Calu3 (cell line): ENCODE results near the gene PCSK4. TPM values are rescaled to one million over a fixed set of nuclear protein-coding genes. Genes with fewer than 3 reads are reported as not detected.

ENCODE experiments used
- BruUV-seq: library from RNA; stranded (reverse); fragments of 400-500 nt; replicated peaks from 2 replicates; lab custom pipeline; 2021; lab: Mats Ljungman, UMichigan
- CTCF ChIA-PET: fragments of 300-600 bp; sonication (Branson Sonifier 250); formaldehyde crosslinking; loops from one replicate; lab custom pipeline; 2022; ENCODE audit warnings: antibody characterized with exemption; lab: Charles Lee
- DNase-seq: peaks from one replicate; pipeline ENCODE4 v3.0.0; 2022
- H3K27ac Mint-ChIP-seq: one replicate; pipeline ENCODE4 v1.8.0; 2022; ENCODE audit warnings: mixed read lengths; ENCODE audit not compliant: unreplicated experiment
- H3K27me3 Mint-ChIP-seq: one replicate; pipeline ENCODE4 v1.8.0; 2022; ENCODE audit warnings: mixed read lengths; ENCODE audit not compliant: unreplicated experiment
- H3K36me3 Mint-ChIP-seq: one replicate; pipeline ENCODE4 v1.8.0; 2022; ENCODE audit warnings: mild to moderate bottlenecking, moderate library complexity, mixed read lengths; ENCODE audit not compliant: insufficient read depth, unreplicated experiment
- H3K4me1 Mint-ChIP-seq: one replicate; pipeline ENCODE4 v1.8.0; 2022; ENCODE audit warnings: mild to moderate bottlenecking, low read depth, mixed read lengths; ENCODE audit not compliant: unreplicated experiment
- H3K4me3 Mint-ChIP-seq: one replicate; pipeline ENCODE4 v1.8.0; 2022; ENCODE audit warnings: mild to moderate bottlenecking, low read depth, moderate library complexity, mixed read lengths; ENCODE audit not compliant: unreplicated experiment
- H3K9me3 Mint-ChIP-seq: one replicate; pipeline ENCODE4 v1.8.0; 2022; ENCODE audit warnings: low read depth, mixed read lengths; ENCODE audit not compliant: unreplicated experiment
- intact Hi-C: fragments of 100-400 bp; cut with micrococcal nuclease; formaldehyde crosslinking; loops from one replicate; pipeline ENCODE4 v1.10.0; 2022; ENCODE audit not compliant: unreplicated experiment
- total RNA-seq: library from RNA; stranded (reverse); gene quantifications from 2 replicates; pipeline ENCODE4 v1.2.3, GENCODE V29; 2022
- TF ChIP-seq, protein P1 (sequence below): fragments of 200-600 bp; IDR thresholded peaks from one replicate; pipeline ENCODE4 v1.8.0; 2022; ENCODE audit warnings: antibody characterized with exemption; ENCODE audit not compliant: unreplicated experiment

Gene PCSK4
- total RNA-seq, 1 experiment from 2014 or later = 5.5 TPM

DNA sequence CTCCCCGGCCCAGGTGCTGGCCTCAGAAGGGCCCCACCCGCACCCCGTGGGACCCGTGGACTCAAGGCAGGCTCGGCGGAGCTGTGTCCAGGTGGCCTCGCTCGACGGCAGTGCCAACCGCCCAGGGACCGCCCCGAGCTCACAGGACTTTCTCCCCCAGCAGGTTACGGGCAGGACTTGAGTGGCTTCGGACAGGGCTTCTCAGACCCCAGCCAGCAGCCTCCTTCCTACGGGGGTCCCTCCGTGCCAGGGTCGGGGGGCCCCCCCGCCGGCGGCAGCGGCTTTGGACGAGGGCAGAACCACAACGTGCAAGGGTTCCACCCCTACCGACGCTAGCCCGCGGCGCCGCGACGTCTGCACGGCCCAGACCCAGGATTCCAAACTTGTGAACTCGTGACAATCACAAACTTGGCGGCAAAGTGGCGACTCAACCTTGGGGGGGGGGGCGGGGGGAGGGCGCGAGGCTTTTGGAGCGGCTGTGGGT lies 55.5 kb downstream of the PCSK4 start:
- Mint-ChIP-seq H3K36me3 (peaks cover 34% of the 10 kb centered on the region), H3K9me3 (no peaks in the 10 kb centered on the region), H3K4me3 (no peak overlapping the region), H3K27ac (no peak overlapping the region), H3K4me1 (no peaks in the 10 kb centered on the region), H3K27me3 (no peaks in the 10 kb centered on the region)
- TF ChIP-seq, protein P1, sequence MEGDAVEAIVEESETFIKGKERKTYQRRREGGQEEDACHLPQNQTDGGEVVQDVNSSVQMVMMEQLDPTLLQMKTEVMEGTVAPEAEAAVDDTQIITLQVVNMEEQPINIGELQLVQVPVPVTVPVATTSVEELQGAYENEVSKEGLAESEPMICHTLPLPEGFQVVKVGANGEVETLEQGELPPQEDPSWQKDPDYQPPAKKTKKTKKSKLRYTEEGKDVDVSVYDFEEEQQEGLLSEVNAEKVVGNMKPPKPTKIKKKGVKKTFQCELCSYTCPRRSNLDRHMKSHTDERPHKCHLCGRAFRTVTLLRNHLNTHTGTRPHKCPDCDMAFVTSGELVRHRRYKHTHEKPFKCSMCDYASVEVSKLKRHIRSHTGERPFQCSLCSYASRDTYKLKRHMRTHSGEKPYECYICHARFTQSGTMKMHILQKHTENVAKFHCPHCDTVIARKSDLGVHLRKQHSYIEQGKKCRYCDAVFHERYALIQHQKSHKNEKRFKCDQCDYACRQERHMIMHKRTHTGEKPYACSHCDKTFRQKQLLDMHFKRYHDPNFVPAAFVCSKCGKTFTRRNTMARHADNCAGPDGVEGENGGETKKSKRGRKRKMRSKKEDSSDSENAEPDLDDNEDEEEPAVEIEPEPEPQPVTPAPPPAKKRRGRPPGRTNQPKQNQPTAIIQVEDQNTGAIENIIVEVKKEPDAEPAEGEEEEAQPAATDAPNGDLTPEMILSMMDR = no peak
- no peak for DNase-seq
- intact Hi-C loops = no loop called here
- CTCF ChIA-PET = no interaction called here
- no TSS peak for BruUV-seq

DNA sequence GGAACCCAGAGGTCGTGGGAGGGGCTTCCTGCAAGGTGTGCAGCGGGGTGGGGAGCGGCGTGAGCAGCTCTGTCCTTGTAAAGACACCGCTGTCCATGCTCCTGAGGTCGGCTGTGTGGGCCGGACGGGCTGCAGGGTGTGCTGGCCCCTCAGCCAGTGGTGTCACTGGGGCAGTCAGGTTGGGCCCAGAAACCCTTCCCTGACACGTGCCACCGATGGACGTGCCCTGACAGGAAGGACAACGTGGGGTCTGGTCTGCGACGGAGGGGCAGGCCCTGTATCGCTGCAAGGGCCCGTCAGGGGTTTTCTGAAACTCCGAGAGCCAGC lies 56.1 kb downstream of the PCSK4 start:
- BruUV-seq = no TSS peak
- H3K4me3 Mint-ChIP-seq = no peak overlapping the region
- peaks cover 28% of the 10 kb centered on the region for H3K36me3 Mint-ChIP-seq

DNA sequence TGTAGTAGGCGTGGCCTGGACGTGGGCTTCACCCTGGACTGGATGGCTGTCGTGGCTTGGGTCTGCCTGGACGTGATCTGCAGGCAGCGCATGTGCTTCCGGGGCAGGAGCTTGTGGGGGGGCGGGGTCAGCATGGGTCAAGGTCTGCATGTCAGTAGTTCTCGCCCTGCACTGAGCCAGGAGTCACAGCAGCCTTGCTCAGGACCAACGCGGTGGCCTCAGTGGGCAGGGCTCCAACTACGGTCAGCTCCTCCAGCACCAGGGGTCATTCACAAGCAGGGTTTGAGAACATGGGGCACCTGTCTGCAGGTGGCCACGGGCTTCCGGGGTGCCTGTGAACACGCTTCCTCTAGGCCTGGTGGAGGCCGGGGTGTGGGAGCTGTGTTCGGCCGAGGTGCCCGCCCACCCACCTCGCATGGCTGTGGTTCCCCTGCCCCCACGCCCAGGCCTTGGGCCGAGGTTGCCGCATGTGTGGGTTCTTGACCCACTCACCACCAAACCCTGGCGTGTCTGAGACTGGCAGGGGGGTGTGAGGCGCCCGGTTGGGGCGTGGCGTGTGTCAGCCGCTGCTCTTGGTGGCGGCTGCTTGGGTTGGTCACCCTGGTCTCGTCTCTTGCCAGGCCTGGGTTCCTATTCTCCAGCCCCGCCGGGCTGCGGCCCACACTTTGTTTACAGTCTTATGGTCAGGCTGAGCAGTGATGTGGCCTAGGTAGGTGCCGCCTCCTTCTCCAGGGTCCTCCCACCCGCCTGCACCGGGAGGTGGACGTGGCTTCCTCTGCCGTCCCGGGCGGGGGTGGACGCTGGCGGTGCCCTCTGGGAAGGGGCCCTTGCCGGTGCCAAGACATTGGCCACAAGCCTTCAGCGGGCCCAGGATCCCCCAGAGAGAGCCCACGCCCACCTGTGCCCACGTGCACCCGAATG lies 56.8 kb downstream of the PCSK4 start:
- no peak for DNase-seq
- Mint-ChIP-seq H3K27ac (no peak overlapping the region), H3K4me3 (no peak overlapping the region), H3K4me1 (no peaks in the 10 kb centered on the region), H3K9me3 (no peaks in the 10 kb centered on the region), H3K27me3 (no peaks in the 10 kb centered on the region), H3K36me3 (peaks cover 21% of the 10 kb centered on the region)
- intact Hi-C loops = no loop called here
- no TSS peak for BruUV-seq
- CTCF ChIA-PET = no interaction called here
- TF ChIP-seq, protein P1 = no peak

More for the DNA sequence above, 56.1 kb downstream of the PCSK4 start:
- no peak for DNase-seq
- Mint-ChIP-seq H3K9me3 (no peaks in the 10 kb centered on the region), H3K4me1 (no peaks in the 10 kb centered on the region), H3K27me3 (no peaks in the 10 kb centered on the region), H3K27ac (no peak overlapping the region)
- CTCF ChIA-PET = no interaction called here
- intact Hi-C loops = no loop called here
- TF ChIP-seq, protein P1 = no peak

DNA sequence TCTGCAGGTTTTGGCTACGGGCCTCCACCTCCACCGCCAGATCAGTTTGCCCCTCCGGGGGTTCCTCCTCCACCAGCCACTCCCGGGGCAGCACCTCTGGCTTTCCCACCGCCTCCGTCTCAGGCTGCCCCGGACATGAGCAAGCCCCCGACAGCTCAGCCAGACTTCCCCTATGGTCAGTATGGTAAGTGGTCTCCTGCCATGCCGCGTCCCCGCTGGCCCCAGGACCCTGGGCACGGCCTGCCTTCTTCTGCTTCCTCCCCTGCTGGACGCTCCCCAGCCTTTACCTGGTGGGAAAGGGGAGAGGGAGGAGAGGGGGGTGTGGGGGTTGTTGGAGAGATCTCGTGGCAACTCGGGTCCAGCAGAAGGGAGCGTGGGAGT lies 57.7 kb downstream of the PCSK4 start:
- Mint-ChIP-seq H3K27ac (no peak overlapping the region), H3K9me3 (no peaks in the 10 kb centered on the region), H3K4me3 (no peak overlapping the region), H3K27me3 (no peaks in the 10 kb centered on the region), H3K4me1 (no peaks in the 10 kb centered on the region), H3K36me3 (peaks cover 14% of the 10 kb centered on the region)
- CTCF ChIA-PET = interaction anchor here (0.6 kb wide), 1 partner anchor 30 kb away, joined by 3 read pairs; no protein-coding TSS in a partner anchor
- TF ChIP-seq, protein P1 = no peak
- no peak for DNase-seq
- intact Hi-C loops = no loop called here
- no TSS peak for BruUV-seq
